ENCODE data around the gene CAV3.

The CAV3 gene

GRCh38 chr3:8709287-8709686 lies 24.3 kb upstream of the CAV3 start (continued):
- TF ChIP-seq, protein P1, sequence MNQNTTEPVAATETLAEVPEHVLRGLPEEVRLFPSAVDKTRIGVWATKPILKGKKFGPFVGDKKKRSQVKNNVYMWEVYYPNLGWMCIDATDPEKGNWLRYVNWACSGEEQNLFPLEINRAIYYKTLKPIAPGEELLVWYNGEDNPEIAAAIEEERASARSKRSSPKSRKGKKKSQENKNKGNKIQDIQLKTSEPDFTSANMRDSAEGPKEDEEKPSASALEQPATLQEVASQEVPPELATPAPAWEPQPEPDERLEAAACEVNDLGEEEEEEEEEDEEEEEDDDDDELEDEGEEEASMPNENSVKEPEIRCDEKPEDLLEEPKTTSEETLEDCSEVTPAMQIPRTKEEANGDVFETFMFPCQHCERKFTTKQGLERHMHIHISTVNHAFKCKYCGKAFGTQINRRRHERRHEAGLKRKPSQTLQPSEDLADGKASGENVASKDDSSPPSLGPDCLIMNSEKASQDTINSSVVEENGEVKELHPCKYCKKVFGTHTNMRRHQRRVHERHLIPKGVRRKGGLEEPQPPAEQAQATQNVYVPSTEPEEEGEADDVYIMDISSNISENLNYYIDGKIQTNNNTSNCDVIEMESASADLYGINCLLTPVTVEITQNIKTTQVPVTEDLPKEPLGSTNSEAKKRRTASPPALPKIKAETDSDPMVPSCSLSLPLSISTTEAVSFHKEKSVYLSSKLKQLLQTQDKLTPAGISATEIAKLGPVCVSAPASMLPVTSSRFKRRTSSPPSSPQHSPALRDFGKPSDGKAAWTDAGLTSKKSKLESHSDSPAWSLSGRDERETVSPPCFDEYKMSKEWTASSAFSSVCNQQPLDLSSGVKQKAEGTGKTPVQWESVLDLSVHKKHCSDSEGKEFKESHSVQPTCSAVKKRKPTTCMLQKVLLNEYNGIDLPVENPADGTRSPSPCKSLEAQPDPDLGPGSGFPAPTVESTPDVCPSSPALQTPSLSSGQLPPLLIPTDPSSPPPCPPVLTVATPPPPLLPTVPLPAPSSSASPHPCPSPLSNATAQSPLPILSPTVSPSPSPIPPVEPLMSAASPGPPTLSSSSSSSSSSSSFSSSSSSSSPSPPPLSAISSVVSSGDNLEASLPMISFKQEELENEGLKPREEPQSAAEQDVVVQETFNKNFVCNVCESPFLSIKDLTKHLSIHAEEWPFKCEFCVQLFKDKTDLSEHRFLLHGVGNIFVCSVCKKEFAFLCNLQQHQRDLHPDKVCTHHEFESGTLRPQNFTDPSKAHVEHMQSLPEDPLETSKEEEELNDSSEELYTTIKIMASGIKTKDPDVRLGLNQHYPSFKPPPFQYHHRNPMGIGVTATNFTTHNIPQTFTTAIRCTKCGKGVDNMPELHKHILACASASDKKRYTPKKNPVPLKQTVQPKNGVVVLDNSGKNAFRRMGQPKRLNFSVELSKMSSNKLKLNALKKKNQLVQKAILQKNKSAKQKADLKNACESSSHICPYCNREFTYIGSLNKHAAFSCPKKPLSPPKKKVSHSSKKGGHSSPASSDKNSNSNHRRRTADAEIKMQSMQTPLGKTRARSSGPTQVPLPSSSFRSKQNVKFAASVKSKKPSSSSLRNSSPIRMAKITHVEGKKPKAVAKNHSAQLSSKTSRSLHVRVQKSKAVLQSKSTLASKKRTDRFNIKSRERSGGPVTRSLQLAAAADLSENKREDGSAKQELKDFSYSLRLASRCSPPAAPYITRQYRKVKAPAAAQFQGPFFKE (tag by site-specific recombination; IDR thresholded peaks at IDR 0.05; ENCODE audit: borderline replicate concordance), result no peak
- TF ChIP-seq ZSCAN23 (tag by site-specific recombination; IDR thresholded peaks at IDR 0.05) (no peak), ZNF768 (tag by site-specific recombination; IDR thresholded peaks at IDR 0.05) (no peak), ZNF423 (tag by site-specific recombination; IDR thresholded peaks at IDR 0.05) (no peak)

GRCh38 chr3:8709801-8710507 lies 23.6 kb upstream of the CAV3 start:
- Histone ChIP-seq H3K4me1 (ENCODE audit: control insufficient read depth, insufficient read depth, low read length) (no peaks in the 10 kb centered on the region), H3K9me3 (ENCODE audit: control insufficient read depth, insufficient read depth, low read depth, low read length) (no peaks in the 10 kb centered on the region), H3K36me3 (ENCODE audit: control insufficient read depth in 2 of 2, insufficient read depth in 1 of 2, low read length in 2 of 2) (no peaks in the 10 kb centered on the region), H3K4me3 (ENCODE audit: low read depth, low read length) (no peak overlapping the region), H3K27ac (ENCODE audit: extremely low read depth, low read depth, low read length) (no peak overlapping the region)
- ChIA-PET POLR2A (no interaction called here), CTCF (interaction anchor here (0.6 to 1.4 kb wide), 3 partner anchors 45 to 740 kb away, joined by 3 to 6 read pairs (median 3); no protein-coding TSS in a partner anchor)
- TF ChIP-seq ZNF629 (tag by site-specific recombination; IDR thresholded peaks at IDR 0.05) (peak; percentile 43; the same call in 1 of the 2 replicates), ZNF221 (tag by site-specific recombination; IDR thresholded peaks at IDR 0.05; ENCODE audit: borderline replicate concordance) (no peak), ZNF366 (tag by site-specific recombination; conservative IDR thresholded peaks at IDR 0.05) (0 out of 2 replicates have a peak, but pooled peaks have one; percentile 25), TSHZ1 (tag by site-specific recombination; IDR thresholded peaks at IDR 0.05; ENCODE audit: borderline replicate concordance) (no peak), GLIS1 (tag by site-specific recombination; IDR thresholded peaks at IDR 0.05) (peak; percentile 44), ZNF48 (tag by site-specific recombination; IDR thresholded peaks at IDR 0.05) (no peak)

DNA sequence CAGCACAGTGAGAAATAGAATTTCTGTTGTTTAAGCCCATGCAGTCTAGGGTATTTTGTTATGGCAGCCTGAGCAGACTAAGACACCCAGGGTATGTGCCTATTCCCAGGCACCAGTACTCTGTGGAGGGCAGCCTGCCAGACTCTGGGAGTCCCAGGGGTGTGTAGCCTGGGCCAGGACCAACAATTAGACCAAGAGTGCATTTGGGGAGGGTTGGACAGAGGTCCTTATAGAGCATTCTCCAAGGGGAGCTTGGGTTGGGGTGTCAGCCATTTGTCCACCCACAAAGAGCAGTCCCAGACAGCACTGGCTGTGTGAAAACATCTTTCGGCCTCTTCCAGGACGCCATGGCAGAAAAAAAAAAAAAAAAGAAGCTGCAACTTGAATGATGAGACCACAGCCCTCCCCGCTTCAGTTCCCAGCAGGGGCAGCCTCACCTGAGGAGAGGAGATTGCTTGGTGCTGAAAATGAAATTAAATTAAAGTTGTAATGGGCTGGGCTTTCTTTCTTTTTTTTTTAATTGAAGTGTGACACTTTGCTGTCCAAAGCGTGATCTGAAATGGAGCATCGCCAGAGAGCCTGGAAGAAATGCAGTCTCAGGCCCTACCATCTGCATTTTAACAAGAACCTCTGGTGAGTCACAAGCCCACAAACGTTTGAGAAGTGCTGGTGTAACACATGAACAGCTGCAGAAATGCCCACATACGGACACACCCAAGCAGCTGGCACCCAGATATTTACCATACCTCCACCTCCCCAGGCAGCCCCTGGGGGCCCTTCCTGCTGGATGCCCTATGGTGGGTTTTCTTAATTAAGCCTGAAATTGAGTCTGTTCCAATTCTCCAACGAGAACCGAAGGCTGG lies 21.3 kb upstream of the CAV3 start:
- Histone ChIP-seq H3K36me3 (ENCODE audit: control insufficient read depth in 2 of 2, insufficient read depth in 1 of 2, low read length in 2 of 2) (no peaks in the 10 kb centered on the region), H3K4me1 (ENCODE audit: control insufficient read depth, insufficient read depth, low read length) (no peaks in the 10 kb centered on the region), H3K27ac (ENCODE audit: extremely low read depth, low read depth, low read length) (no peak overlapping the region), H3K9me3 (ENCODE audit: control insufficient read depth, insufficient read depth, low read depth, low read length) (no peaks in the 10 kb centered on the region), H3K4me3 (ENCODE audit: low read depth, low read length) (no peak overlapping the region)
- ChIA-PET POLR2A (no interaction called here), CTCF (interaction anchor here (0.7 to 1.8 kb wide), 7 partner anchors 17 to 57 kb away, joined by 3 to 6 read pairs (median 5); partner anchors contain the start of gene OXTR)
- TF ChIP-seq ZNF560 (tag by site-specific recombination; IDR thresholded peaks at IDR 0.05; ENCODE audit: borderline replicate concordance) (no peak), OSR2 (tag by site-specific recombination; IDR thresholded peaks at IDR 0.05) (no peak), ZNF23 (tag by site-specific recombination; IDR thresholded peaks at IDR 0.05; ENCODE audit: borderline replicate concordance) (no peak), ZBTB8A (tag by site-specific recombination; IDR thresholded peaks at IDR 0.05) (no peak), ZNF76 (tag by site-specific recombination; IDR thresholded peaks at IDR 0.05; ENCODE audit: borderline replicate concordance, low read depth) (no peak), ZBTB10 (tag by site-specific recombination; IDR thresholded peaks at IDR 0.05) (no peak), ZNF707 (tag by site-specific recombination; IDR thresholded peaks at IDR 0.05) (no peak), KLF7 (tag by site-specific recombination; IDR thresholded peaks at IDR 0.05; ENCODE audit: borderline replicate concordance) (no peak)
